SK-N-SH treated with all-trans-retinoic acid at 6 μM for 48 hours (cell line): ENCODE data around the gene DUSP16.
A peak's percentile ranks its signal among the peaks of the same experiment; 100 is the strongest.

ENCODE experiments used
- ATAC-seq: fragments of 200-7000 bp; cut with Tn5 transposase; 3 replicates; pipeline ENCODE4 v1.9.1; 2020; ENCODE audit warnings: mild to moderate bottlenecking, moderate library complexity
- ARNTL ChIP-seq: fragments of 450-650 bp; formaldehyde crosslinking; IDR thresholded peaks from 2 replicates; pipeline ENCODE4 v1.5.0; 2020; ENCODE audit warnings: low read depth, mild to moderate bottlenecking, moderate library complexity, borderline replicate concordance
- GLIS3 ChIP-seq: fragments of 250-450 bp; sonication (Bioruptor Pico); IDR thresholded peaks from 2 replicates; pipeline ENCODE4 v1.5.0; 2020; ENCODE audit warnings: mild to moderate bottlenecking, moderate library complexity
- ISL1 ChIP-seq: fragments of 250-450 bp; sonication (Bioruptor Pico); IDR thresholded peaks from 2 replicates; pipeline ENCODE4 v2.1.2; 2022; ENCODE audit warnings: mild to moderate bottlenecking, moderate library complexity
- OSR1 ChIP-seq: fragments of 250-450 bp; sonication (Bioruptor Pico); IDR thresholded peaks from 2 replicates; pipeline ENCODE4 v1.8.0; 2022; ENCODE audit warnings: moderate library complexity, mild to moderate bottlenecking, inconsistent platforms
- PPARA ChIP-seq: fragments of 250-450 bp; sonication (Bioruptor Pico); IDR thresholded peaks from 2 replicates; pipeline ENCODE4 v1.5.0; 2020; ENCODE audit warnings: mild to moderate bottlenecking, borderline replicate concordance
- RARB ChIP-seq: fragments of 250-450 bp; sonication (Bioruptor Pico); IDR thresholded peaks from 2 replicates; pipeline ENCODE4 v1.8.0; 2021; ENCODE audit warnings: mild to moderate bottlenecking, moderate library complexity
- SNAI2 ChIP-seq: fragments of 250-450 bp; sonication (Bioruptor Pico); IDR thresholded peaks from 2 replicates; pipeline ENCODE4 v1.5.0; 2020; ENCODE audit warnings: mild to moderate bottlenecking, moderate library complexity
- TOX ChIP-seq: fragments of 250-450 bp; sonication (Bioruptor Pico); IDR thresholded peaks from 2 replicates; pipeline ENCODE4 v1.8.0; 2021; ENCODE audit warnings: mild to moderate bottlenecking, moderate library complexity, borderline replicate concordance
- ZC3H10 ChIP-seq: fragments of 250-450 bp; sonication (Bioruptor Pico); IDR thresholded peaks from 2 replicates; pipeline ENCODE4 v1.5.1; 2021; ENCODE audit warnings: mild to moderate bottlenecking, moderate library complexity
- ZFP3 ChIP-seq: fragments of 250-450 bp; sonication (Bioruptor Pico); IDR thresholded peaks from 2 replicates; pipeline ENCODE4 v1.5.0; 2020; ENCODE audit warnings: mild to moderate bottlenecking, moderate library complexity
- ZNF565 ChIP-seq: fragments of 450-650 bp; formaldehyde crosslinking; conservative IDR thresholded peaks from 2 replicates; pipeline ENCODE4 v1.5.0; 2020; ENCODE audit warnings: low read depth, mild to moderate bottlenecking, moderate library complexity
- ZNF70 ChIP-seq: fragments of 450-650 bp; formaldehyde crosslinking; IDR thresholded peaks from 2 replicates; pipeline ENCODE4 v1.5.0; 2020; ENCODE audit warnings: mild to moderate bottlenecking, moderate library complexity
- ZNF8 ChIP-seq: fragments of 450-650 bp; formaldehyde crosslinking; IDR thresholded peaks from 2 replicates; pipeline ENCODE4 v1.5.0; 2020; ENCODE audit warnings: mild to moderate bottlenecking, moderate library complexity
- TF ChIP-seq, protein P1 (sequence below): fragments of 250-450 bp; sonication (Bioruptor Pico); IDR thresholded peaks from 2 replicates; pipeline ENCODE4 v1.8.0; 2020; ENCODE audit warnings: mild to moderate bottlenecking, moderate library complexity, borderline replicate concordance
- TF ChIP-seq, protein P2 (sequence below): fragments of 250-450 bp; sonication (Bioruptor Pico); IDR thresholded peaks from 2 replicates; pipeline ENCODE4 v1.5.0; 2020; ENCODE audit warnings: mild to moderate bottlenecking, moderate library complexity
- TF ChIP-seq, protein P3 (sequence below): fragments of 250-450 bp; sonication (Bioruptor Pico); IDR thresholded peaks from 2 replicates; pipeline ENCODE4 v1.8.0; 2021; ENCODE audit warnings: low read depth, mild to moderate bottlenecking, moderate library complexity, borderline replicate concordance
- TF ChIP-seq, protein P4 (sequence below): fragments of 250-450 bp; sonication (Bioruptor Pico); IDR thresholded peaks from 2 replicates; pipeline ENCODE4 v1.5.1; 2021; ENCODE audit warnings: mild to moderate bottlenecking, moderate library complexity
- TF ChIP-seq, protein P5 (sequence below): fragments of 250-450 bp; sonication (Bioruptor Pico); IDR thresholded peaks from 2 replicates; pipeline ENCODE4 v1.5.1; 2020; ENCODE audit warnings: low read depth, mild to moderate bottlenecking, moderate library complexity

DUSP16 gene

DNA sequence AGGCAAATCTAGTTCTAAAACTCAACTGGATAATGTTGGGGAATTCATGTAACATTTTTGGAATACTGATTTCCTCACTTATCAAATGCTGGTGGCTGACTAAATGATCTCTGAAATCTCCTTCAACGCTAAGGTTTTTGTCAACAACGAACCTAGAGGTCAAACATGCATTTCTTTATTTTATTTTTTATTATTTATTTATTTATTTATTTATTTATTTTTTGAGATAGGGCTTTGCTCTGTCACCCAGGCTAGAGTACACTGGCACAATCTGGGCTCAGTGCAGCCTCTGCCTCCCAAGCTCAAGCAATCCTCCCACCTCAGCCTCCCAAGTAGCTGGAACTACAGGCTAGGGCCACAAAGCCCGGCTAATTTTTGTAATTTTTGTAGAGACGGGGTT, 64.5 kb downstream of the DUSP16 start:
- no peak for ATAC-seq
- TF ChIP-seq, protein P1, sequence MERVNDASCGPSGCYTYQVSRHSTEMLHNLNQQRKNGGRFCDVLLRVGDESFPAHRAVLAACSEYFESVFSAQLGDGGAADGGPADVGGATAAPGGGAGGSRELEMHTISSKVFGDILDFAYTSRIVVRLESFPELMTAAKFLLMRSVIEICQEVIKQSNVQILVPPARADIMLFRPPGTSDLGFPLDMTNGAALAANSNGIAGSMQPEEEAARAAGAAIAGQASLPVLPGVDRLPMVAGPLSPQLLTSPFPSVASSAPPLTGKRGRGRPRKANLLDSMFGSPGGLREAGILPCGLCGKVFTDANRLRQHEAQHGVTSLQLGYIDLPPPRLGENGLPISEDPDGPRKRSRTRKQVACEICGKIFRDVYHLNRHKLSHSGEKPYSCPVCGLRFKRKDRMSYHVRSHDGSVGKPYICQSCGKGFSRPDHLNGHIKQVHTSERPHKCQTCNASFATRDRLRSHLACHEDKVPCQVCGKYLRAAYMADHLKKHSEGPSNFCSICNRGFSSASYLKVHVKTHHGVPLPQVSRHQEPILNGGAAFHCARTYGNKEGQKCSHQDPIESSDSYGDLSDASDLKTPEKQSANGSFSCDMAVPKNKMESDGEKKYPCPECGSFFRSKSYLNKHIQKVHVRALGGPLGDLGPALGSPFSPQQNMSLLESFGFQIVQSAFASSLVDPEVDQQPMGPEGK: no peak
- TF ChIP-seq SNAI2 (CRISPR knock-in tag) (no peak), ZNF70 (CRISPR knock-in tag) (no peak), TOX (CRISPR knock-in tag) (no peak), ZNF8 (CRISPR knock-in tag) (no peak), ZNF565 (CRISPR knock-in tag) (no peak), ZC3H10 (CRISPR knock-in tag) (no peak), GLIS3 (CRISPR knock-in tag) (no peak), RARB (CRISPR knock-in tag) (no peak)
- TF ChIP-seq, protein P2, sequence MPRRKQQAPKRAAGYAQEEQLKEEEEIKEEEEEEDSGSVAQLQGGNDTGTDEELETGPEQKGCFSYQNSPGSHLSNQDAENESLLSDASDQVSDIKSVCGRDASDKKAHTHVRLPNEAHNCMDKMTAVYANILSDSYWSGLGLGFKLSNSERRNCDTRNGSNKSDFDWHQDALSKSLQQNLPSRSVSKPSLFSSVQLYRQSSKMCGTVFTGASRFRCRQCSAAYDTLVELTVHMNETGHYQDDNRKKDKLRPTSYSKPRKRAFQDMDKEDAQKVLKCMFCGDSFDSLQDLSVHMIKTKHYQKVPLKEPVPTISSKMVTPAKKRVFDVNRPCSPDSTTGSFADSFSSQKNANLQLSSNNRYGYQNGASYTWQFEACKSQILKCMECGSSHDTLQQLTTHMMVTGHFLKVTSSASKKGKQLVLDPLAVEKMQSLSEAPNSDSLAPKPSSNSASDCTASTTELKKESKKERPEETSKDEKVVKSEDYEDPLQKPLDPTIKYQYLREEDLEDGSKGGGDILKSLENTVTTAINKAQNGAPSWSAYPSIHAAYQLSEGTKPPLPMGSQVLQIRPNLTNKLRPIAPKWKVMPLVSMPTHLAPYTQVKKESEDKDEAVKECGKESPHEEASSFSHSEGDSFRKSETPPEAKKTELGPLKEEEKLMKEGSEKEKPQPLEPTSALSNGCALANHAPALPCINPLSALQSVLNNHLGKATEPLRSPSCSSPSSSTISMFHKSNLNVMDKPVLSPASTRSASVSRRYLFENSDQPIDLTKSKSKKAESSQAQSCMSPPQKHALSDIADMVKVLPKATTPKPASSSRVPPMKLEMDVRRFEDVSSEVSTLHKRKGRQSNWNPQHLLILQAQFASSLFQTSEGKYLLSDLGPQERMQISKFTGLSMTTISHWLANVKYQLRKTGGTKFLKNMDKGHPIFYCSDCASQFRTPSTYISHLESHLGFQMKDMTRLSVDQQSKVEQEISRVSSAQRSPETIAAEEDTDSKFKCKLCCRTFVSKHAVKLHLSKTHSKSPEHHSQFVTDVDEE: no peak
- TF ChIP-seq, protein P3, sequence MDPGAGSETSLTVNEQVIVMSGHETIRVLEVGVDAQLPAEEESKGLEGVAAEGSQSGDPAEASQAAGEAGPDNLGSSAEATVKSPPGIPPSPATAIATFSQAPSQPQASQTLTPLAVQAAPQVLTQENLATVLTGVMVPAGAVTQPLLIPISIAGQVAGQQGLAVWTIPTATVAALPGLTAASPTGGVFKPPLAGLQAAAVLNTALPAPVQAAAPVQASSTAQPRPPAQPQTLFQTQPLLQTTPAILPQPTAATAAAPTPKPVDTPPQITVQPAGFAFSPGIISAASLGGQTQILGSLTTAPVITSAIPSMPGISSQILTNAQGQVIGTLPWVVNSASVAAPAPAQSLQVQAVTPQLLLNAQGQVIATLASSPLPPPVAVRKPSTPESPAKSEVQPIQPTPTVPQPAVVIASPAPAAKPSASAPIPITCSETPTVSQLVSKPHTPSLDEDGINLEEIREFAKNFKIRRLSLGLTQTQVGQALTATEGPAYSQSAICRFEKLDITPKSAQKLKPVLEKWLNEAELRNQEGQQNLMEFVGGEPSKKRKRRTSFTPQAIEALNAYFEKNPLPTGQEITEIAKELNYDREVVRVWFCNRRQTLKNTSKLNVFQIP (CRISPR knock-in tag): no peak

DNA sequence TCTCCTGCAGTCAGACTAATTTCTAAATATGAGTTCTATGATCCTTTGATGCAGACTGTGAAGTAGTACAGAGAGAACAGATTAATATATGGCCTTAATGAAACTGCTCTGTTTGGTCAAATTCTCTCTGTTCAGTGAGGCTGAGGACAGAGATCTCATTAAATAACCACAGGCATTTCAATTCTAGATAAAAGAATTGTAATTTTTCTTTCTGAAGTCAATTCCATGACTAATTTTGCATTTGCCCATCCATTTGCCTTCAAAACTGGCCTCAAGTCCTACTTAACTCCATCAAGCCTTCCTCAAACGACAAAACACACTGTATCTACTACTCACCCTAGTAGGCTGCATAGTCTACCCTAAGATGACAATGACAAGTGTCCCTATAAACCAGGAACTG, 67.1 kb downstream of the DUSP16 start:
- ATAC-seq: peak; percentile 39; the same call in 1 of the 3 replicates
- TF ChIP-seq, protein P4, sequence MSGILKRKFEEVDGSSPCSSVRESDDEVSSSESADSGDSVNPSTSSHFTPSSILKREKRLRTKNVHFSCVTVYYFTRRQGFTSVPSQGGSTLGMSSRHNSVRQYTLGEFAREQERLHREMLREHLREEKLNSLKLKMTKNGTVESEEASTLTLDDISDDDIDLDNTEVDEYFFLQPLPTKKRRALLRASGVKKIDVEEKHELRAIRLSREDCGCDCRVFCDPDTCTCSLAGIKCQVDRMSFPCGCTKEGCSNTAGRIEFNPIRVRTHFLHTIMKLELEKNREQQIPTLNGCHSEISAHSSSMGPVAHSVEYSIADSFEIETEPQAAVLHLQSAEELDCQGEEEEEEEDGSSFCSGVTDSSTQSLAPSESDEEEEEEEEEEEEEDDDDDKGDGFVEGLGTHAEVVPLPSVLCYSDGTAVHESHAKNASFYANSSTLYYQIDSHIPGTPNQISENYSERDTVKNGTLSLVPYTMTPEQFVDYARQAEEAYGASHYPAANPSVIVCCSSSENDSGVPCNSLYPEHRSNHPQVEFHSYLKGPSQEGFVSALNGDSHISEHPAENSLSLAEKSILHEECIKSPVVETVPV (CRISPR knock-in tag): no peak
- TF ChIP-seq GLIS3 (CRISPR knock-in tag): no peak
- TF ChIP-seq ISL1 (CRISPR knock-in tag): peak; percentile 26; the same call in 1 of the 2 replicates
- TF ChIP-seq SNAI2 (CRISPR knock-in tag): no peak

DNA sequence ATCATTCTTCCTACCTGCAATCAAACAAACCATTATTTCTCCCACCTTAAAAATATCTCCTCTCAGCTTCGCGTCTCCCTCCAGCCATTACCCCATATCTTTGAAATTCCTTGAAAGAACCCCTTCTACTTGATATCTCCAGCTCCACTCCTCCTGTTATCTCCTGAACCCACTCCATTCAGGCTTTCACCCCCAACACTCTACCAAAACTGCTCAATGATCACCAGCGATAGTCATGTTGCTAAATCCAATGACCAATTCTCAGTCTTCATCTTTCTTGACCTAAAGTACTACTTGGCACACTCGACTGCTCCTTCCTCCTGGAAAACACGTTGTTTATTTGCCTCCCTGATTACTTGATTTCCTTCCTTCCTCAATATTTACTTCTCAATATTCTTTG, 70.1 kb downstream of the DUSP16 start:
- no peak for TF ChIP-seq ISL1 (CRISPR knock-in tag)
- no peak for TF ChIP-seq ZC3H10 (CRISPR knock-in tag)
- TF ChIP-seq, protein P2: no peak
- TF ChIP-seq ZNF8 (CRISPR knock-in tag): no peak
- ATAC-seq: no peak

DNA sequence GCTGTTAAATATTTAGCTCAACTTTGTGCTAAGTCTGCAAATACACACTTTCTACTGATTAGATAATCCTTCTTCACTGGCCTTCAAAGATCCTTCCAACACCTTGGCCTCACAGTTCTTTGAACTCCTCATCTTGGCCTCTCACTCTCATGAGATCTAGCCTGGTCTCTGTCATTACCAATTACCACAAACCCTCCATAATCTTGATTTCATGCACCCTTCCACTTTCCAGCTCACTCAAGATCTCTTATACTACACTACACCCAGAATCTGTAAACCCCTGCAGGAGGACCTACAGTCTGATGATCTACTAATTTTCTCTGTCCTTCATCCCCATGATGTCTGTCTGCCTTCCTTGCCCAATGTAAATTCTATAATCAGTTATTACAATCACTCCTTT, 71.1 kb downstream of the DUSP16 start:
- ATAC-seq: no peak

More for the DNA sequence above, 71.1 kb downstream of the DUSP16 start:
- TF ChIP-seq PPARA (CRISPR knock-in tag) (no peak), OSR1 (no peak), ZFP3 (no peak), ZC3H10 (CRISPR knock-in tag) (no peak), ISL1 (CRISPR knock-in tag) (no peak), ARNTL (no peak), GLIS3 (CRISPR knock-in tag) (no peak), RARB (CRISPR knock-in tag) (no peak)
- TF ChIP-seq, protein P2: no peak
- TF ChIP-seq, protein P5, sequence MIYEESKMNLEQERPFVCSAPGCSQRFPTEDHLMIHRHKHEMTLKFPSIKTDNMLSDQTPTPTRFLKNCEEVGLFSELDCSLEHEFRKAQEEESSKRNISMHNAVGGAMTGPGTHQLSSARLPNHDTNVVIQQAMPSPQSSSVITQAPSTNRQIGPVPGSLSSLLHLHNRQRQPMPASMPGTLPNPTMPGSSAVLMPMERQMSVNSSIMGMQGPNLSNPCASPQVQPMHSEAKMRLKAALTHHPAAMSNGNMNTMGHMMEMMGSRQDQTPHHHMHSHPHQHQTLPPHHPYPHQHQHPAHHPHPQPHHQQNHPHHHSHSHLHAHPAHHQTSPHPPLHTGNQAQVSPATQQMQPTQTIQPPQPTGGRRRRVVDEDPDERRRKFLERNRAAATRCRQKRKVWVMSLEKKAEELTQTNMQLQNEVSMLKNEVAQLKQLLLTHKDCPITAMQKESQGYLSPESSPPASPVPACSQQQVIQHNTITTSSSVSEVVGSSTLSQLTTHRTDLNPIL (CRISPR knock-in tag): no peak
